HepG2 (cell line): Measurements from ENCODE around the gene PVR. TPM values are rescaled to one million over a fixed set of nuclear protein-coding genes. Genes with fewer than 3 reads are reported as not detected.

Experiments used
- ASH2L ChIP-seq: fragments of 300-600, 200-600 bp; sonication (generic); IDR thresholded peaks from 2 replicates; pipeline ENCODE4 v1.7.0; 2017; ENCODE audit warnings: low read depth, mild to moderate bottlenecking, moderate library complexity, mixed read lengths, low read length; ENCODE audit not compliant: insufficient read length
- FOXC1 ChIP-seq: sonication (generic); formaldehyde crosslinking; IDR thresholded peaks from 2 replicates; pipeline ENCODE4 v1.8.0; 2022; ENCODE audit warnings: mild to moderate bottlenecking, missing genetic modification reagents, borderline replicate concordance
- HNRNPUL1 ChIP-seq: fragments of 200-400 bp; formaldehyde crosslinking; IDR thresholded peaks from 2 replicates; pipeline ENCODE4 v1.6.1; 2017; ENCODE audit warnings: low read depth, mild to moderate bottlenecking, low read length, moderate library complexity
- LCORL ChIP-seq, 2 experiments: fragments of 450-650 bp in 1 of 2; sonication (generic) in 1 of 2; formaldehyde crosslinking in 1 of 2; IDR thresholded peaks; 2 replicates each; pipeline versions ENCODE4 v1.5.0 to v1.6.1; 2017 to 2020; ENCODE audit warnings: antibody characterized with exemption in 1 of 2, missing genetic modification reagents in 1 of 2
- PRMT3 ChIP-seq: sonication (generic); formaldehyde crosslinking; IDR thresholded peaks from 2 replicates; pipeline ENCODE4 v1.8.1; 2022; ENCODE audit warnings: low read depth, mild to moderate bottlenecking, moderate library complexity, missing genetic modification reagents, borderline replicate concordance
- SAP130 ChIP-seq: IDR thresholded peaks from 2 replicates; pipeline ENCODE4 v1.6.1; 2016; ENCODE audit warnings: low read depth
- SP5 ChIP-seq: IDR thresholded peaks from 2 replicates; pipeline ENCODE4 v1.6.1; 2016; ENCODE audit warnings: low read depth, borderline replicate concordance
- ZBTB20 ChIP-seq: sonication (generic); formaldehyde crosslinking; IDR thresholded peaks from 2 replicates; pipeline ENCODE4 v1.8.1; 2023; ENCODE audit warnings: missing genetic modification reagents, low read depth, mild to moderate bottlenecking, borderline replicate concordance
- ZNF788 ChIP-seq: sonication (generic); formaldehyde crosslinking; IDR thresholded peaks from 2 replicates; pipeline ENCODE4 v1.5.0; 2020; ENCODE audit warnings: mild to moderate bottlenecking, missing genetic modification reagents, borderline replicate concordance
- ZNF790 ChIP-seq: sonication (generic); formaldehyde crosslinking; IDR thresholded peaks from 2 replicates; pipeline ENCODE4 v1.8.0; 2022; ENCODE audit warnings: missing genetic modification reagents, mild to moderate bottlenecking, borderline replicate concordance
- polyA plus RNA-seq, 8 experiments: library from polyadenylated mRNA; depleted of rRNA in 3 of 8; stranded (reverse) in 7 of 8; unstranded in 1 of 8; fragments of >200 nt; fragmentation: Illumina TruSeq in 4 of 8; extraction: Trizol in 4 of 8; gene quantifications; 2 replicates each; pipeline versions ENCODE4 v1.2.1 to v1.2.3, GENCODE V29; 2011 to 2016; ENCODE audit warnings: low read depth in 4 of 8, missing spikeins in 1 of 8, mixed read lengths in 1 of 8; ENCODE audit not compliant: insufficient read depth in 1 of 8
- total RNA-seq, 5 experiments: library from RNA; depleted of rRNA; stranded (reverse); fragments of >200 nt; fragmentation: Illumina TruSeq; extraction: Trizol; gene quantifications; 2 replicates each; pipeline ENCODE4 v1.2.3, GENCODE V29; 2016; ENCODE audit warnings: low read depth in 1 of 5
- TF ChIP-seq, protein P1 (sequence below): IDR thresholded peaks from 2 replicates; pipeline ENCODE4 v1.6.1; 2016; ENCODE audit warnings: low read depth, missing genetic modification reagents, missing compliant biosample characterization
- TF ChIP-seq, protein P2 (sequence below): sonication (generic); formaldehyde crosslinking; IDR thresholded peaks from 2 replicates; pipeline ENCODE4 v1.4.0; 2020; ENCODE audit warnings: missing genetic modification reagents
- TF ChIP-seq, protein P3 (sequence below): sonication (generic); formaldehyde crosslinking; IDR thresholded peaks from 2 replicates; pipeline ENCODE4 v1.5.0; 2020; ENCODE audit warnings: mild to moderate bottlenecking, missing genetic modification reagents, moderate library complexity
- TF ChIP-seq, protein P4 (sequence below): sonication (generic); formaldehyde crosslinking; IDR thresholded peaks from 2 replicates; pipeline ENCODE4 v1.4.0; 2020; ENCODE audit warnings: mild to moderate bottlenecking, missing genetic modification reagents

The PVR gene
- total and polyA plus RNA-seq, 2 of the 13 experiments (the other 11 are each of a cell fraction or from before 2014, with no cell fraction given) = 43.4 to 46.6 TPM

DNA sequence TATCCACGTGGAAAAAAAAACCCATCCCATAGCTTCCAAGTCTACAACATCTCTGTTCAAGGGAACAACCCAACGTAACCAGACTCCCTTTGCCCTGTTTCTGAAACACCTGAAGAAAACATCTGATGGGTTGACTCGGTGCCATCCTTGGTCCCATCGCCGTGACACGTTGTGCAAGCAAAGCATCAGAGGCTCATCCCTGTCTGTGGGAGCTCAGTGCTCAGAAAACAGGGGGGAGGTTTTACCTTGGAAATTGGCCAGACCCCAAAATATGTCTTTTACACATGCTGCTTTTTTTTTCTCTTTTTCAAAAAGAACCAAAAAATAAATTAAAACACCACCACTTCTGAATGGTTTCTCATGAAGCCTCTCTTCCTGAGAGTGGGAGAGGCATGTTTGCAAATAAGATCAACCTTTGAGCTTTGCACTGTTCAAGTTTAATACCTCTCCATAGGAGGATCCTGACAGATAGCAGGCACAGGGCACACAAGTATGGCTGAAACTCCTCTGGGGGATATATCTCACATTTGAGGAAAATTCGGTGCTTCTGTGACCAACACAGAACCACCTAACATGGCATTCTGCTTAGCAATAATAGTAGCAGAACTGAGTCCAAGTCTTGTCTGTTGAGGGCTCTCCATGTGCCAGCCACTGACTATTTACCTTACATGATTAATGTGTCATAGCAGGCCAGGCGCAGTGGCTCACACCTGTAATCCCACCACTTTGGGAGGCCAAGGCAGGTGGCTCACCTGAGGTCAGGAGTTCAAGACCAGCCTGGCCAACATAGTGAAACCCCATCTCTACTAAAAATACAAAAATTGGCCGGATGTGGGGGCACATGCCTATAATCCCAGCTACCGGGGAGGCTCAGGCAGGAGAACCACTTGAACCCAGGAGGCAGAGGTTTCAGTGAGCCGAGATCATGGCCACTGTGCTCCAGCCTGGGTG lies 7.0 kb upstream of the PVR start (continued):
- TF ChIP-seq, protein P1, sequence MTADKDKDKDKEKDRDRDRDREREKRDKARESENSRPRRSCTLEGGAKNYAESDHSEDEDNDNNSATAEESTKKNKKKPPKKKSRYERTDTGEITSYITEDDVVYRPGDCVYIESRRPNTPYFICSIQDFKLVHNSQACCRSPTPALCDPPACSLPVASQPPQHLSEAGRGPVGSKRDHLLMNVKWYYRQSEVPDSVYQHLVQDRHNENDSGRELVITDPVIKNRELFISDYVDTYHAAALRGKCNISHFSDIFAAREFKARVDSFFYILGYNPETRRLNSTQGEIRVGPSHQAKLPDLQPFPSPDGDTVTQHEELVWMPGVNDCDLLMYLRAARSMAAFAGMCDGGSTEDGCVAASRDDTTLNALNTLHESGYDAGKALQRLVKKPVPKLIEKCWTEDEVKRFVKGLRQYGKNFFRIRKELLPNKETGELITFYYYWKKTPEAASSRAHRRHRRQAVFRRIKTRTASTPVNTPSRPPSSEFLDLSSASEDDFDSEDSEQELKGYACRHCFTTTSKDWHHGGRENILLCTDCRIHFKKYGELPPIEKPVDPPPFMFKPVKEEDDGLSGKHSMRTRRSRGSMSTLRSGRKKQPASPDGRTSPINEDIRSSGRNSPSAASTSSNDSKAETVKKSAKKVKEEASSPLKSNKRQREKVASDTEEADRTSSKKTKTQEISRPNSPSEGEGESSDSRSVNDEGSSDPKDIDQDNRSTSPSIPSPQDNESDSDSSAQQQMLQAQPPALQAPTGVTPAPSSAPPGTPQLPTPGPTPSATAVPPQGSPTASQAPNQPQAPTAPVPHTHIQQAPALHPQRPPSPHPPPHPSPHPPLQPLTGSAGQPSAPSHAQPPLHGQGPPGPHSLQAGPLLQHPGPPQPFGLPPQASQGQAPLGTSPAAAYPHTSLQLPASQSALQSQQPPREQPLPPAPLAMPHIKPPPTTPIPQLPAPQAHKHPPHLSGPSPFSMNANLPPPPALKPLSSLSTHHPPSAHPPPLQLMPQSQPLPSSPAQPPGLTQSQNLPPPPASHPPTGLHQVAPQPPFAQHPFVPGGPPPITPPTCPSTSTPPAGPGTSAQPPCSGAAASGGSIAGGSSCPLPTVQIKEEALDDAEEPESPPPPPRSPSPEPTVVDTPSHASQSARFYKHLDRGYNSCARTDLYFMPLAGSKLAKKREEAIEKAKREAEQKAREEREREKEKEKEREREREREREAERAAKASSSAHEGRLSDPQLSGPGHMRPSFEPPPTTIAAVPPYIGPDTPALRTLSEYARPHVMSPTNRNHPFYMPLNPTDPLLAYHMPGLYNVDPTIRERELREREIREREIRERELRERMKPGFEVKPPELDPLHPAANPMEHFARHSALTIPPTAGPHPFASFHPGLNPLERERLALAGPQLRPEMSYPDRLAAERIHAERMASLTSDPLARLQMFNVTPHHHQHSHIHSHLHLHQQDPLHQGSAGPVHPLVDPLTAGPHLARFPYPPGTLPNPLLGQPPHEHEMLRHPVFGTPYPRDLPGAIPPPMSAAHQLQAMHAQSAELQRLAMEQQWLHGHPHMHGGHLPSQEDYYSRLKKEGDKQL (CRISPR knock-in tag) = no peak
- TF ChIP-seq SP5 (CRISPR knock-in tag) = peak; percentile 15; the same call in 1 of the 2 replicates
- TF ChIP-seq PRMT3 (CRISPR knock-in tag) = no peak
- no peak for TF ChIP-seq HNRNPUL1
- 0 out of 2 replicates have a peak, but pooled peaks have one; percentile 20 for TF ChIP-seq FOXC1 (CRISPR knock-in tag)
- peak; percentile 69 for TF ChIP-seq SAP130 (CRISPR knock-in tag)
- TF ChIP-seq, protein P2, sequence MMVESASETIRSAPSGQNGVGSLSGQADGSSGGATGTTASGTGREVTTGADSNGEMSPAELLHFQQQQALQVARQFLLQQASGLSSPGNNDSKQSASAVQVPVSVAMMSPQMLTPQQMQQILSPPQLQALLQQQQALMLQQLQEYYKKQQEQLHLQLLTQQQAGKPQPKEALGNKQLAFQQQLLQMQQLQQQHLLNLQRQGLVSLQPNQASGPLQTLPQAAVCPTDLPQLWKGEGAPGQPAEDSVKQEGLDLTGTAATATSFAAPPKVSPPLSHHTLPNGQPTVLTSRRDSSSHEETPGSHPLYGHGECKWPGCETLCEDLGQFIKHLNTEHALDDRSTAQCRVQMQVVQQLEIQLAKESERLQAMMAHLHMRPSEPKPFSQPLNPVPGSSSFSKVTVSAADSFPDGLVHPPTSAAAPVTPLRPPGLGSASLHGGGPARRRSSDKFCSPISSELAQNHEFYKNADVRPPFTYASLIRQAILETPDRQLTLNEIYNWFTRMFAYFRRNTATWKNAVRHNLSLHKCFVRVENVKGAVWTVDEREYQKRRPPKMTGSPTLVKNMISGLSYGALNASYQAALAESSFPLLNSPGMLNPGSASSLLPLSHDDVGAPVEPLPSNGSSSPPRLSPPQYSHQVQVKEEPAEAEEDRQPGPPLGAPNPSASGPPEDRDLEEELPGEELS (CRISPR knock-in tag) = 0 out of 2 replicates have a peak, but pooled peaks have one; percentile 27
- peak; percentile 60 for TF ChIP-seq ASH2L
- peak; percentile 54; the same call in 1 of the 2 replicates for TF ChIP-seq ZBTB20
- no peak for TF ChIP-seq LCORL (IDR thresholded peaks at IDR 0.05)
- TF ChIP-seq LCORL (CRISPR knock-in tag; IDR thresholded peaks at IDR 0.05) = peak; percentile 63
- TF ChIP-seq, protein P3, sequence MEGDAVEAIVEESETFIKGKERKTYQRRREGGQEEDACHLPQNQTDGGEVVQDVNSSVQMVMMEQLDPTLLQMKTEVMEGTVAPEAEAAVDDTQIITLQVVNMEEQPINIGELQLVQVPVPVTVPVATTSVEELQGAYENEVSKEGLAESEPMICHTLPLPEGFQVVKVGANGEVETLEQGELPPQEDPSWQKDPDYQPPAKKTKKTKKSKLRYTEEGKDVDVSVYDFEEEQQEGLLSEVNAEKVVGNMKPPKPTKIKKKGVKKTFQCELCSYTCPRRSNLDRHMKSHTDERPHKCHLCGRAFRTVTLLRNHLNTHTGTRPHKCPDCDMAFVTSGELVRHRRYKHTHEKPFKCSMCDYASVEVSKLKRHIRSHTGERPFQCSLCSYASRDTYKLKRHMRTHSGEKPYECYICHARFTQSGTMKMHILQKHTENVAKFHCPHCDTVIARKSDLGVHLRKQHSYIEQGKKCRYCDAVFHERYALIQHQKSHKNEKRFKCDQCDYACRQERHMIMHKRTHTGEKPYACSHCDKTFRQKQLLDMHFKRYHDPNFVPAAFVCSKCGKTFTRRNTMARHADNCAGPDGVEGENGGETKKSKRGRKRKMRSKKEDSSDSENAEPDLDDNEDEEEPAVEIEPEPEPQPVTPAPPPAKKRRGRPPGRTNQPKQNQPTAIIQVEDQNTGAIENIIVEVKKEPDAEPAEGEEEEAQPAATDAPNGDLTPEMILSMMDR (CRISPR knock-in tag) = no peak
- TF ChIP-seq ZNF788 = 0 out of 2 replicates have a peak, but pooled peaks have one; percentile 23
- TF ChIP-seq, protein P4, sequence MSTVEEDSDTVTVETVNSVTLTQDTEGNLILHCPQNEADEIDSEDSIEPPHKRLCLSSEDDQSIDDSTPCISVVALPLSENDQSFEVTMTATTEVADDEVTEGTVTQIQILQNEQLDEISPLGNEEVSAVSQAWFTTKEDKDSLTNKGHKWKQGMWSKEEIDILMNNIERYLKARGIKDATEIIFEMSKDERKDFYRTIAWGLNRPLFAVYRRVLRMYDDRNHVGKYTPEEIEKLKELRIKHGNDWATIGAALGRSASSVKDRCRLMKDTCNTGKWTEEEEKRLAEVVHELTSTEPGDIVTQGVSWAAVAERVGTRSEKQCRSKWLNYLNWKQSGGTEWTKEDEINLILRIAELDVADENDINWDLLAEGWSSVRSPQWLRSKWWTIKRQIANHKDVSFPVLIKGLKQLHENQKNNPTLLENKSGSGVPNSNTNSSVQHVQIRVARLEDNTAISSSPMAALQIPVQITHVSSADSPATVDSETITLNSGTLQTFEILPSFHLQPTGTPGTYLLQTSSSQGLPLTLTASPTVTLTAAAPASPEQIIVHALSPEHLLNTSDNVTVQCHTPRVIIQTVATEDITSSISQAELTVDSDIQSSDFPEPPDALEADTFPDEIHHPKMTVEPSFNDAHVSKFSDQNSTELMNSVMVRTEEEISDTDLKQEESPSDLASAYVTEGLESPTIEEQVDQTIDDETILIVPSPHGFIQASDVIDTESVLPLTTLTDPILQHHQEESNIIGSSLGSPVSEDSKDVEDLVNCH = no peak
- TF ChIP-seq ZNF790 = no peak
